Measurements from ENCODE around the gene SH3BP5.

Gene SH3BP5

DNA sequence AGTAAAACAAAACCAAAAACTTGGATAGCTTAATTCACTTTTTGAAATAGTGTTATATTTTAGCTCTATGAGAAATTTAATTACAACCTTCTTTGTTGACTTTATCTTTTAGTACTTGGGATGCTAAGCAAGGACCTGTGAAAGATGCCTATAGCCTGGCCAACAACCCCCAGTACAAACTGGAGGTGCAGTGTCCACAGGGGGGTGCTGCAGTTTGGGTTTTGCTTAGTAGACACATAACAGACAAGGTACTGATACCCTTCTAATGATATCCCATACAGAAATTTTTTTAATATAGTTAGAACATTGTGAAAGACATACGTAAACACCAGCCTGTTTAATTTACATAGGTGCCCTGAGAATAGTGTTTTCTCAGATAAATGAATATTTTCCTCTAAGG lies 91.0 kb downstream of the SH3BP5 start:
- DNase-seq, result peak; percentile 63

DNA sequence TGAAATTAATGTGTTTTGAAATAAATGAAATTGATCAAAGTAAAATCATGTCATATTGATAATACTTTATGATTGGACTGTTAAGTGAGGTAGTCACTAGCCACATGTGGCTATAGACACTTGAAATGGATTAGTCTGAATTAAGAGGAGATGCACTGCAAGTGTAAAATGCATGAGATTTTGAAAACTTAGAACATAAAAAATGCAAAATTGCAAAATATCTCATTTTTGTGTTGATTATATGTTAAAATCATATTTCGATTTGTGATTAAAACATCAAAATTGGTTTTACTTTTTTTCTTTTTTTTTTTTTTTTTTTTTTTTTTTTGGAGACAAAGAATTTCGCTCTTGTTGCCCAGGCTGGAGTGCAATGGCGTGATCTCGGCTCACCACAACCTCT lies 103.1 kb downstream of the SH3BP5 start:
- DNase-seq, result no peak

DNA sequence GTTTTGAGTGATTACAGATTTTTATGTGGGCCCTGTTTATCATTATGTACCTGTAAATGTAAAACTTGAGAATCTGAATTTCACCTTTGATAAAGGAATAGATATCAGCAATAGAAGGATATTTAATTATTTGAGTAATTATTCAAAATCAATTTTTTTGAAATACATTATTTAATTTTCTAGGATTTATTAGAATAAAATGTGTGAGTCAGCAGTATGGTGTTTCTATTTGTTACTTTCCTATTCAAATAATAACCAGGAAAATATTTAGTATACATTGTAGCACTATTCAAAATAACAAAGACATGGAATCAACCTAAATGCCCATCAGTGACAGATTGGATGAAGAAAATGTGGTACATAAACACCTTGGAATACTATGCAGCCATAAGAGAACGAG lies 104.2 kb downstream of the SH3BP5 start:
- DNase-seq, result no peak

DNA sequence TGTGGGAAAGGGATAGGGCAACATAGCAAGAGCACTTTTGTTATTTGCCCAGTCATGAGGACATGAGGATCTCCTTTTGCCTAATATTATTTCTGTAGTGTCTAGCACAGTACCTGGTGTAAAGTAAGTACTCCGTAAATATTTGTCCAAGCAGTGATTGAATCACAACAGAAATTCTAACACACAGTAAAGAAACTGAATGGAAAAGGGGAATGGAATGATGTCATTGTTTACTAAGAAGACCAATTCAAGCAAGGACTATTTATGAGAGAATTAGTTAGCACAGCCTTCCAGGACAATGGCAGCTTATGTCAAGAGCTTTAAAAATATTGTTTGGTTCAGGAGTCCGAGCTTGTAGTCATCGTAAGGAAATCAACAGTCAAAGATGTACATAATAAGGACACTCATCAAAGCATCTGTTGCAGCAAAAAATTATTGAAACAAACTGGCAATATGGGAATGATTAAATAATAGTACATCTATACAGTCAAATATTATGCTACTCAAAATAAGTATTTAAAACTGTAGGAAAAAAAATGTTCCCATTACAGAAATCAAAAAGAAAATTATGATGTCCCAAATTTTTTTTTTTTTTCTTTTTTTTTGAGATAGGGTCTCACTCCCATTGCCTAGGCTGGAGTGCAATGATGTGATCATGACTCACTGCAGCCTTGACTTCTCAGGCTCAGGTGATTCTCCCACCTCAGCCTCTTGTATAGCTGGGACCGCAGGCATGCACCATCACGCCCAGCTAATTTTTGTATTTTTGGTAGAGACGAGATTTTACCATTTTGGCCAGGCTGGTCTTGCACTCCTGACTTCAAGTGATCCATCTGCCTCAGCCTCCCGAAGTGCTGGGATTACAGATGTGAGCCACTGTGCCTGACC lies 108.5 kb downstream of the SH3BP5 start:
- no peak for DNase-seq

DNA sequence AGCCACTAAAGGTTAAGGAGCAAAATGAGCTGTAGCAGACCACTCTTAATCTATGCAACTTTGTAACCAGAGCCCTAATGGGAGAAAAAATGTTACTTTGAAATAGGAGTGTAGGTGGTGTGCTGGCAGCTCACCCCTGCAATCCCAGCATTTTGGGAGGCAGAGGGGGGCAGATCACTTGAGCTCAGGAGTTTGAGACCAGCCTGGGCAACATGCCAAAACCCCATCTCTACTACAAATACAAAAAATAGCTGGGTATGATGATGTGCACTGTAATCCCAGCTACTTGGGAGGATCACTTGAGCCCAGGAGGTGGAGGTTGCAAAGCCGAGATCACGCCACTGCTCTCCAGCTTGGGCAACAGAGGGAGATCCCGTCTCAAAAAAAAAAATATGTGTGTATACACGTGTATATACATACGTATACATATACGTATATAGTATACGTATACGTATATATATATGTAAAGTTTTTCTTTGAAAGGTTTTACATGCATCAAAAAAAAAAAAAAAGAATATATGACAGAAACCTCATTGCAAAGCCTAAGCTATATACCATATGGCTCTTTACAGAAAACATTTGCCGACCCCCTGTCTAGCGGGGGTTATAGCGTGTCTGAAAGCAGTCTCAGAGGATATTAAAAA lies 110.7 kb downstream of the SH3BP5 start:
- no peak for DNase-seq

DNA sequence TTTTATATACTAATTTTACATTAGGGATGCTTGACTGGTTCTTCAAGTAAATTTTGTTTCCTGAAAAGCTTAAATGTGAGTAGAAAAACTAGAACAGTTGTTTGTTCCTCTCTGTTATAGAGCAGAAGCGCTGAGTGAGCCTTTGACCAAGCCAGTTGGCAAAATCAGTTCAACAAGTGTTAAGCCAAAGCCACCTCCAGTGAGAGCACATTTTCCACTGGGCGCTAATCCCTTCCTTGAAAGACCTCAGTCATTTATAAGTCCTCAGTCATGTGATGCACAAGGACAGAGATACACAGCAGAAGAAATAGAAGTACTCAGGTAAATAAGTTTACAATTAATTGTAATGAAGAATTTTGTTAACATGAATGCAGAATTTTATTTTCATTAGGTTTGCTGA lies 111.7 kb downstream of the SH3BP5 start:
- no peak for DNase-seq

DNA sequence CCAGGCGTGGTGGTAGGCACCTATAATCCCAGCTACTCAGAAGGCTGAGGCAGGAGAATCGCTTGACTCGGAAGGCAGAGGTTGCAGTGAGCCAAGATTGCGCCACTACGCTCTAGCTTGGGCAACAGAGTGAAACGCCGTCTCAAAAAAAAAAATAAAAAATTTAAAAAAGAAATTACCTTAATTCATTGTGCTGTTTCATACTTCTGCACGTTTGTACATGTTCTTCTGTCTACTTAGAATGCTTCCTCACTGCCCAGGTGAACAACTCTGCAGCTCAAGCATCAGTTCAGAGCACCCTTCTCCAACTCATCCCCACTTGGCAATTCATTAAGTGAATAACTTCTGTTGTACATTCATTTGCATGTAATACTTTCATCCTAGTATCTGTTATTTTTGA lies 112.3 kb downstream of the SH3BP5 start:
- no peak for DNase-seq

DNA sequence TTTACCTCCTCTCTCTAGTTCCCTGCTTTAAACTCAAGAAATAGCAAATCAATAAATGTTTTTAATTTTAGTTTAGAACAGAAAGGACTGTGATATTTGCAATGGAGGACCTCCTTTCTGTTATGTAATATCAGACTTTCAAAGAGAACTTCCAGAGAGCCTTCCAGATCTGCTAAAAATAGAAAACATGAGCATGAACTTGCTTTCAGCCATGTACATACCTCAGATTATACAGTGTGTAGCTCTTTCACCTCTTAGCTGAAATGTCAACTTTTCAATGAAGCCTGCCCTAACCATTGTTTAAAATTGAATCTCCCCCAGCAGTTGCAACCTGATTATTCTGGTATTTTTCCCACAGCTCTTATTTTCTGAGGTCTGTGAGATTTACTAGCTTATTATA lies 113.7 kb downstream of the SH3BP5 start:
- no peak for DNase-seq

DNA sequence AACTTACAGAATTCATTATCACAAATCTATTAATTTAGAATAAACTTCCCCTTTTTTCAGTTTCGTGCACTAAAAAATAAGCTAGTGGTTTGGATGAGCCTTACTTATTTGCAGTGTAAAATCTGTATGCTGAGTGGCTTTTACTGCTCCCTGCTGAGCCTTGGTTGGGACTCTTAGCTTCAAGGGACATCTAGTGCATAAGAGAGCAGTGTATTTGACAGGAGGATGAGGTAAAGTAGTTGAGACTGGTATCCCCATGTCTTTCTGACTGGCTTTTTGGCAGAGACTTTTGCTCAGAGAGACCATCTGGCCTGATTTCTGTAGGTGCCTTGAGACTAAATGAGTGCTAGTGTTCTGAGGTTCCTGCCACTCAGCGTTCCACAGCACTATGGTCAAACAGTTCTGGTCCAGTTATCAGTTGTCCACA lies 114.5 kb downstream of the SH3BP5 start:
- no peak for DNase-seq

DNA sequence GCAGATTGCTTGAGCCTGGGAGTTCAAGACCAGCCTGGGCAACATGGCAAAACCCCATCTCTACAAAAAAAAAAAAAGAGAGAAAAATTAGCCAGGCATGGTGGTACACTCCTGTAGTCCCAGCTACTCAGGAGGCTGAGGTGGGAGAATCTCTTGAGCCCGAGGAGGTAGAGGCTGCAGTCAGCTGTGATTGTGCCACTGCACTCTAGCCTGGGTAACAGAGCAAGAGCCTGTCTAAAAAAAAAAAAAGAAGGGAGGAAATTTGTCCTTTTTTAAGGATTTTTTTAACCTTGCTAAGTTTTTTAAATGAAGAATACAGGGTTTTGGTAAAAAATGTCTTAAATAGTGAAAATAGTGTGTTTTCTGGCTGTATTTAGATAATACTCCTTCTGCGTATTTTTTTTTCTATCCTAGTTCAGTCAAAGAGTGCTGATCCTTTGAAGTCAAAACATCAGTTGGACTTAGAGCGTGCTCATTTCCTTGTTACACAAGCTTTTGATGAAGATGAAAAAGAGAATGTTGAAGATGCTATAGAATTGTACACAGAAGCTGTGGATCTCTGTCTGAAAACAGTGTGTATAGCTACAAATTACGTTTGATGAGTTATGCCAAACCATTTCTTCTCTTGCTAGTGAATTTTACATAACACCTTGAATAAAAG lies 115.2 kb downstream of the SH3BP5 start:
- DNase-seq, result no peak

DNA sequence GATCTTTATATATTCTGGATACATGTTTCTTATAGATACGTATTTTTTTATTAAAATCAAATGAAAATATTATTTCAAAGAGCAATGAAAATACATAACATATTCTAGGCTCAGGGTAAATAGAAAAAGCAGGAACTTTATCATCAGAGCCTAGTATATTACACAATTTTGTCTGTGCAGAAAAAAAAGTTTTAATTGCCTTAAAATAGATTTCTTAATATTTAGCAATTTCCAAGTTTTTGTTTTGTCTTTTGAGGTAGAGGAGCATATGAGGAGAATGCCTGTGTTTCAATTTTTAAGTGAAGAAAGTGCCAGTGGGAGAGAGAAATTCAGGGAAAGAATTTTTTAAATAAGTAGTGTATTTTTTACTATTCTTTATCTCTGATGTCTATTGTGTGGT lies 115.9 kb downstream of the SH3BP5 start:
- DNase-seq, result no peak

DNA sequence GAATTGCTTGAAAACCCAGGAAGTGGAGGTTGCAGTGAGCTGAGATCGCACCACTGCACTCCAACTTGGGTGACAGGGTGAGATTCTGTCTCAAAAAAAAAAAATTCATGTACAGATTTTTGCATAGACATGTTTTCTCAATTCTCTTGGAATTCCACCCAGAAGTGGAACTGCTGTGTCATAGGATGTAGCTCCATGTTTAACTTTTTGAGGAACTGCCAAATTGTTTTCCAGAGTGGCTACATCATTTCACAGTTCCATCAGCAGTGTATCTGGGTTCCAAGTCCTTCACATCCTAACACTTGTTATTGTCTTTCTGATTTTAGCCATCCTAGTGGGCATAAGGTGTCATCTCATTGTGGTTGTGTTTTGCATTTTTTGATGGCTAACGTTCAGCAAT lies 116.4 kb downstream of the SH3BP5 start:
- no peak for DNase-seq

DNA sequence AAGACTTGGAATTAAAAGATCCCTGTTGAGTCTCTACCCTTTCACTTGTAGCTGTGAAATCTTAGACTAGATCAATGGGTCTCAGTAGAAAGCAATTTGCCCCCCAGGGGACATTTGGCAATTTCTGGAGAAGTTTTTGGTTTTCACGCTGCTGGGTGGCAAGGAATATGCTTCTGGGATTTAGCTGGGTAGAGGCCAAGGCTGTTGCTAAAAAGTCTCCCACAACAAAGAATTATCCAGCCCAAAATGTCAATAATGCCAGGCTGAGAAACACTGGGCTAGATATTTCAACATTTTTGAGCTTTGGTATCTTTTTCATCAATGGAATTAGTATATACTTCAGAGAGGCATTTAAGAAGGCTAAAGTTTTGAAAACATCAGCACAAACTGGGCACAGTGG lies 117.6 kb downstream of the SH3BP5 start:
- DNase-seq, result no peak

DNA sequence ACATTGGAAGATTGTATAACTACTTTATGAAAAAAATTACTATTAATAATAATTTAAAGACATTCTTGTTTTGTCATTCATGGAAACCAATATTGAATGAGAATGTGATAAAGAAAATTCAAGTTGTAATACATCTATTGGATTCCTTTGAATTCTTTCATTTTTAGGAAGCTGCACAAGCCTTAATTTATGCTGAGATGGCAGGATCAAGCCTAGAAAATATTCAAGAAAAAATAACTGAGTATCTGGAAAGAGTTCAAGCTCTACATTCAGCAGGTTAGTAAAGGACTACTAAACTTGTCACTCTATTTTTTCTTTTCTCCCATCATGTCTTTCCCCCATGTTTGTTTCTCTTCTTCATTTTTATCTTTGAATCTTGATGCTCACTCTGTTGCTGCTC lies 120.4 kb downstream of the SH3BP5 start:
- no peak for DNase-seq

DNA sequence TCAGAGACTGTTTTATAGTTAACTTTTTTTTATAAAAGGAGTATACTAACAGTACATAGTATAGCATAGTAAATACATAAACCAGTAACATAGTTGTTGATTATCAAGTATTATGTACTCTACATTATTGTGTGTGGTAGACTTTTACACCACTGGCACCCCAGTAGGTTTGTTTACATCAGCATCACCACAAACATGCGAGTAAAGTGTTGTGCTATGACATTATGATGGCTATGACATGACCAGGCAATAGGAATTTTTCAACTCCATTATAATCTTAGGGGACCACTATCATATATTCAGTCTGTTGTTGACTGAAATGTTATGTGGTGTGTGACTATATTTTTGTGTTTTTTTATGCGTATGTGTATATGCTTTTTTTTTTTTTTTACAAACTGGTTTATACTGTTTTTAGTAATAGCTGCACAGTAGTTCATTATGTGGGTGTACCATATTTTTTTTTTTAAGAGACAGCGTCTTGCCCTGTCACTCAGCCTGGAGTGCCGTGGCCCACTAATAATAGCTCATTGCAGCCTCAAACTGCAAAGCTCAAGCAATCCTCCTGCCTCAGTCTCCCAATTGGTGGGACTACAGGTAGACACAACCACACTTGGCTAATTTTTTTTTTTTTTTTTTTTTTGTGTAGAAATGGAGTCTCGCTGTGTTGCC lies 124.4 kb downstream of the SH3BP5 start:
- DNase-seq, result no peak

DNA sequence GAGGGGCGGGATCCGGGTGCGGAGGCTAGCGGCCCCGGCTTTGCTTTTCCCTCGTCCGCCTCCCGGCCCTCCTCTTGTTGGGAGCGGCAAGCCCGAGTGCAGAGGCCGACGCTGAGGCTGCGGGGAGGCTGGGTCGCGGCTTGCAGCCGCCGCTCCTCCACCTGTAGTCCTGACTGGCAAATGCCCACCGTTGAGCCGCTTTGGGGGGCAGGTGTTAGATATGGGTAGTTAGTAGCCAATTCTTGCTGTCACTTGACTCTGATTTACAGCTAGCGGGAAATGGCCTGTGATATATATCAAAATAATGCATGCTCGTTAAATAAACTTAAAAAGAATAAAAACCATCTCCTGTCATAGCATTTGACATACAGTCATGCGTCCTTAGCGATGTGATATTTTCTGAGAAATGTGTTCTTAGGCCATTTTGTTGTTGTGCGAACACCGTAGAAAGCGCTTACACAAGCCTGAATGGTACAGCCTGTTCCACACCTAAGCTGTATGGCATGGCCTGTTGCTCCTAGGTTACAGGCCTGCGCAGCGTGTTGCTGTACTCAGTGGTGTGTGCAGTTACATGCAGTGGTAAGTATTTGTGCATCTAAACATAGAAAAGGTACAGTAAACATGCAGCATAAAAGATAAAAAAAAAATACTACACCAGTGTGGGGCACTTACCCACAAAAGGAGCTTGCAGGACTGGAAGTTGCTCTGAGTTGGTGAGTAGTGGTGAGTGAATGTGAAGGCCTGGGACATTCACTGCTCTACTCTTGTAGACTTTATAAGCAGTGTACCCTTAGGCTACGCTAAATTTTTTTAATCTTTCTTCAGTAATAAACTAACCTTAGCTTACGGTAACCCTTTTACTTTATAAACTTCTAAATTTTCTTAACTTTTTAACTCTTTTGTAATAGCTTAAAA lies 125.5 kb downstream of the SH3BP5 start:
- peak; percentile 36 for DNase-seq

DNA sequence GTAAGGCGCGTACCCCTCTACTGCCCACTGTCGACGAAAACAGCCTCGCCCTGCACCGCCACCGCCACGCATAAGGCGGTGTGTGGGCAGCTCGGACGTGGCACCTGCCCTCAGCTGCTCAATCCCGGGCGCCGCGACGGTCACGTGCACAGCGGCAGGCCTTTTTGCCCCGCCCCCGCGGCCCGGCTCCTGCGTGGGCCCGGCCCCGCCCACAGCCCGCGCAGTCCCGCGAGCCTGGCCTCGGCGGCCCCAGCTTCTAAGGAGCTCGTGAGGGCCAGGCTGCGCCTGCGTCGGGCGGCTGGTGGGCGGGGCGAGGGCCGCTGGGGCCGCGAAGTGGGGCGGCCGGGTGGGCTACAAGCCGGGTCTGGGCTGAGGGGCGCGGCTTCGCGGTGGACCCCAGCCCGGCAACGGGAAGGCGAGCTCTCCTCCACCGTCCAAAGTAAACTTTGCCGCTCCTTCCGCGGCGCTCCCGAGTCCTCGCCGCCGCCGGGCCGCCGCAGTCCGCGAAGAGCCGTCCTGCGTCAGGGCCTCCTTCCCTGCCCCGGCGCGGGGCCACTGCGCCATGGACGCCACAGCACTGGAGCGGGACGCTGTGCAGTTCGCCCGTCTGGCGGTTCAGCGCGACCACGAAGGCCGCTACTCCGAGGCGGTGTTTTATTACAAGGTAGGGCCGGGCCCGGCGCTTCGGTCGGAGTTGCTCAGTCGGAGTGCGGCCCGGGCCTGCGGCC lies 126.3 kb downstream of the SH3BP5 start, which contains the start of gene CAPN7:
Gene CAPN7, plus strand, starts transcription at position 313 of the 728 bp plus-strand sequence. Its CDS starts 250 bp downstream, at position 563.
- DNase-seq, result peak; percentile 97

DNA sequence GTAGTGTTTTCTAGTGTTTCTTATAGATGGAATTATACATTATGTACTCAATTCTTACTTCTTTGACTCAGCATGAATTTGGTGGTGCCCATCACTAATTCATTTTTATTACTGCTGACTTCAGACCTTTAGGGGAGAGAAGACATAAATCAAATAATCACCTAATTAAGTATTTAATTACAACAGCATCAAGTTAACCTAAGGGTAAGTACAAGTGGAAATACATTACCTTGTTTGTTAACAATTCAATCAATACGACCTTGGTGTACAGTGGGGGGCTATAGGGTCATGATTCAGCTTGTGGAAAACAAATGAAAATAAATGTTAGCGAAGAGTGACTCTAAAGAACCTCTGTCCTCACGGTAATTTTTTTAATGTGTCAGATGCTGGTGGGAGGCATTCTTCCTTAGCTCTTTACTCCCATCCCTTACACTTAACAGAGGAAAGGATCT lies 126.9 kb downstream of the SH3BP5 start:
- DNase-seq, result no peak

All from CD4-positive, alpha-beta T cell treated with Interleukin-17A for 4 hours (primary cell).